Measurements from ENCODE around the gene JAGN1. TPM values are rescaled to one million over a fixed set of nuclear protein-coding genes. Genes with fewer than 3 reads are reported as not detected.
"Not testable (repeated sequence)": the region's sequence is repeated elsewhere in the genome, so short reads cannot be mapped to it uniquely, and the experiment has no call there.

The JAGN1 gene
- total and polyA plus RNA-seq, 7 experiments from 2014 or later = 16.0 to 54.5 (median 29.1) TPM

DNA sequence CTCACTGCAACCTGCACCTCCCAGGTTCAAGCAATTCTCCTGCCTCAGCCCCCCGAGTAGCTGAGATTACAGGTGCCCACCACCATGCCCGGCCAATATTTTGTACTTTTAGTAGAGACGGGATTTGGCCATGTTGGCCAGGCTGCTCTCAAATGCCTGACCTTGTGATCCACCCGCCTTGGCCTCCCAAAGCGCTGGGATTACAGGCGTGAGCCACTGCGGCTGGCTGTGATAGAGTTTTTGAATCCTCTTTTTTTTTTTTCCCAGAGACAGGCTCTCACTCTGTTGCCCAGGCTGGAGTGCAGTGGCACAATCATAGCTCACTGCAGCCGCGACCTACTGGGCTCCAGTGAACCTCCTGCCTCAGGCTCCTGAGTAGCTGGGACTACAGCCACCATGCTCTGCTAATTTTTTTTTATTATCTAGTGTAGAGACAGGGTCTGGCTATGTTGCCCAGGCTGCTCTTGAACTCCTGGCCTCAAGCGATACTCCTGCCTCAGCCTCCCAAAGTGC is 25.2 kb upstream of the JAGN1 start:
- H3K27ac ChIP-seq (ENCODE audit: low read depth, low read length); H3K9me3 Mint-ChIP-seq; DNase-seq; H3K4me3 ChIP-seq (ENCODE audit: low read length); H3K27ac Mint-ChIP-seq; CTCF ChIA-PET; H3K9me3 ChIP-seq (ENCODE audit: control insufficient read depth in 2 of 3, low read length in 3 of 3); ATAC-seq; H3K36me3 ChIP-seq (ENCODE audit: control insufficient read depth in 2 of 3, insufficient read depth in 3 of 3, low read length in 3 of 3); H3K4me1 ChIP-seq (ENCODE audit: control insufficient read depth in 2 of 2, insufficient read depth in 2 of 2, low read length in 2 of 2); H3K4me3 Mint-ChIP-seq; H3K27me3 ChIP-seq (ENCODE audit: control insufficient read depth in 2 of 2, insufficient read depth in 2 of 2, low read length in 2 of 2); intact Hi-C loops (cut with micrococcal nuclease); POLR2A ChIA-PET; H3K36me3 Mint-ChIP-seq: not testable (repeated sequence)
- Mint-ChIP-seq H3K27me3 (peaks cover 4 to 16% (median 7%) of the 10 kb centered on the region in 5 donors), H3K4me1 (peaks cover 0 to 11% (median 0%) of the 10 kb centered on the region in 7 donors)

DNA sequence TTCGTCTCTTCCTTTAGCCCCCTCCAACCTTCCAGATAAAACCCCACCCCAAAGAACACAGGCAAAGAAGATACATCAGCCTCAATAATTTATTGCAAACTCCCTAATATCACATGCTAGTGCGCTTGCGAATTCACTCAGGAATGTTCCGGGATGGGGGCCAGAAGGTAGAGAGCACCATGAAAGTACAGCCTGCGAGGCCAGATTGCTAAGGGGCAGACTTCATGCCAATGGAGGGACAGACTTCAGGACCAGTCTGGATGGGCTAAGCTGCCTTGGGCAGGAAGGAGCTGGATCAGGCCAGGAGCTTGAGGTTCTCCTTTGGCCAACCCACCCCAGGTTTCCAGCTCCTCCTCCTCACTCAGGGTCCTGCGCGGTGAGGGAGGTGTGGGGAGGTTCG is 23.8 kb upstream of the JAGN1 start:
- H3K36me3 Mint-ChIP-seq = no peaks in the 10 kb centered on the region
- ATAC-seq = no peak
- H3K27me3 ChIP-seq (ENCODE audit: control insufficient read depth in 2 of 2, insufficient read depth in 2 of 2, low read length in 2 of 2) = no peaks in the 10 kb centered on the region
- peaks cover 0 to 3% of the 10 kb centered on the region in 2 donors for H3K4me1 ChIP-seq (ENCODE audit: control insufficient read depth in 2 of 2, insufficient read depth in 2 of 2, low read length in 2 of 2)
- ChIA-PET POLR2A (no interaction called here), CTCF (interaction anchor here (0.6 kb wide), 1 partner anchor 33 kb away, joined by 4 read pairs; no protein-coding TSS in a partner anchor)
- H3K36me3 ChIP-seq (ENCODE audit: control insufficient read depth in 2 of 3, insufficient read depth in 3 of 3, low read length in 3 of 3) = no peaks in the 10 kb centered on the region
- no peaks in the 10 kb centered on the region for H3K9me3 Mint-ChIP-seq
- no peak for DNase-seq
- H3K4me1 Mint-ChIP-seq = peaks cover 0 to 11% (median 0%) of the 10 kb centered on the region in 7 donors
- H3K4me3 Mint-ChIP-seq = no peak overlapping the region
- H3K4me3 ChIP-seq (ENCODE audit: low read length) = no peak overlapping the region
- H3K27ac Mint-ChIP-seq = no peak overlapping the region
- no peak overlapping the region for H3K27ac ChIP-seq (ENCODE audit: low read depth, low read length)
- H3K9me3 ChIP-seq (ENCODE audit: control insufficient read depth in 2 of 3, low read length in 3 of 3) = no peaks in the 10 kb centered on the region
- H3K27me3 Mint-ChIP-seq = peaks cover 4 to 12% (median 7%) of the 10 kb centered on the region in 5 donors
- intact Hi-C loops (cut with micrococcal nuclease) = no loop called here

- H3K4me3 ChIP-seq (ENCODE audit: low read length) = no peak overlapping the region
- intact Hi-C loops (cut with micrococcal nuclease) = no loop called here
- H3K9me3 ChIP-seq (ENCODE audit: control insufficient read depth in 2 of 3, low read length in 3 of 3) = no peaks in the 10 kb centered on the region
- no peaks in the 10 kb centered on the region for H3K9me3 Mint-ChIP-seq
- DNase-seq = no peak
- peaks cover 0 to 3% of the 10 kb centered on the region in 2 donors for H3K4me1 ChIP-seq (ENCODE audit: control insufficient read depth in 2 of 2, insufficient read depth in 2 of 2, low read length in 2 of 2)
- no peak overlapping the region for H3K27ac Mint-ChIP-seq
- H3K4me3 Mint-ChIP-seq = no peak overlapping the region
- no peaks in the 10 kb centered on the region for H3K36me3 ChIP-seq (ENCODE audit: control insufficient read depth in 2 of 3, insufficient read depth in 3 of 3, low read length in 3 of 3)
- H3K27ac ChIP-seq (ENCODE audit: low read depth, low read length) = no peak overlapping the region
- peaks cover 0 to 7% (median 0%) of the 10 kb centered on the region in 7 donors for H3K4me1 Mint-ChIP-seq
- CTCF ChIA-PET = no interaction called here
- POLR2A ChIA-PET = no interaction called here
- no peaks in the 10 kb centered on the region for H3K27me3 ChIP-seq (ENCODE audit: control insufficient read depth in 2 of 2, insufficient read depth in 2 of 2, low read length in 2 of 2)
- H3K27me3 Mint-ChIP-seq = peaks cover 1 to 7% (median 3%) of the 10 kb centered on the region in 5 donors
- ATAC-seq = no peak
- H3K36me3 Mint-ChIP-seq = no peaks in the 10 kb centered on the region
Observed at GRCh38 chr3:9867106-9867505, 23.3 kb upstream of the JAGN1 start.

DNA sequence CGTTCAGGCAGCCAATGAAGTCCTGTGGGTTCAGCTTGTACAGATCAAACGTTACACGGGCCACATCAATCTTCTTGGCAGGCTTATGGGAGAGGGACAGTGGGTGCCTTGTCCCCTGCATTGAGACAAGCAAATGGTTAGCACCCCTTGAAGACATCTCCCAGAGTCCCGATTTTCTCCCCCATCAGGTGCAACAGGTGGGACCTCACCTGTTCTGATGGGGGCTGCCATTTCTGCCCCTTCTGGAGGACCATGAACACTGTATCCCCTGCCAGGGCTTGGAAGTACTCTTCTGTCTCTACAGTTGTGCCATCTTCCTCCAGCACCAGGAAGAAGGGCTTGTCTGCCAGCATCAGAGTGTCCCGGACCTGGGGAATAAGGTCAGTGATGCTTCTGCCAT is 20.5 kb upstream of the JAGN1 start:
- Histone ChIP-seq H3K27ac (ENCODE audit: low read depth, low read length) (no peak overlapping the region), H3K36me3 (ENCODE audit: control insufficient read depth in 2 of 3, insufficient read depth in 3 of 3, low read length in 3 of 3) (no peaks in the 10 kb centered on the region), H3K4me1 (ENCODE audit: control insufficient read depth in 2 of 2, insufficient read depth in 2 of 2, low read length in 2 of 2) (no peaks in the 10 kb centered on the region), H3K27me3 (ENCODE audit: control insufficient read depth in 2 of 2, insufficient read depth in 2 of 2, low read length in 2 of 2) (no peaks in the 10 kb centered on the region), H3K9me3 (ENCODE audit: control insufficient read depth in 2 of 3, low read length in 3 of 3) (no peaks in the 10 kb centered on the region), H3K4me3 (ENCODE audit: low read length) (no peak overlapping the region)
- Mint-ChIP-seq H3K4me1 (peaks cover 0 to 2% (median 0%) of the 10 kb centered on the region in 7 donors), H3K9me3 (no peaks in the 10 kb centered on the region), H3K4me3 (no peak overlapping the region), H3K27me3 (no peaks in the 10 kb centered on the region), H3K36me3 (no peaks in the 10 kb centered on the region), H3K27ac (no peak overlapping the region)
- ATAC-seq (no peak), DNase-seq (no peak)
- CTCF ChIA-PET = no interaction called here
- POLR2A ChIA-PET = no interaction called here
- intact Hi-C loops (cut with micrococcal nuclease) = no loop called here

DNA sequence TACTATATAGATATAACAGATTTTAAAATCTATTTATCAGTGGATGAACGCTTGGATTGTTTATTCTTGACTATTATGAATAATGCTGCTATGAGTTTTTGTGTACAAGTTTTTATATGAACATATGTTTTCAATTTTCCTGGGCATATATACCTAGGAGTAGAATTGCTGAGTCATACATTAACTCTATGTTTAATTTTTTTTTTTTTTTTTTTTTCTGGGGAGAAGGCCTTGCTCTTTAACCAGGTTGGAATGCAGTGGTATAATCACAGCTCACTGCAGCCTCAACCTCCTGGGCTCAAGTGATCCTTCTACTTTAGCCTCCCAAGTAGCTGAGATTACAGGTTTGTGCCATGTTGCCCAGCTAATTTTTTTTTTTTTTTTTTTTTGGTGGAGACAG is 19.4 kb upstream of the JAGN1 start:
- Histone ChIP-seq H3K27me3 (ENCODE audit: control insufficient read depth in 2 of 2, insufficient read depth in 2 of 2, low read length in 2 of 2) (no peaks in the 10 kb centered on the region), H3K27ac (ENCODE audit: low read depth, low read length) (no peak overlapping the region), H3K4me3 (ENCODE audit: low read length) (no peak overlapping the region), H3K4me1 (ENCODE audit: control insufficient read depth in 2 of 2, insufficient read depth in 2 of 2, low read length in 2 of 2) (no peaks in the 10 kb centered on the region), H3K36me3 (ENCODE audit: control insufficient read depth in 2 of 3, insufficient read depth in 3 of 3, low read length in 3 of 3) (no peaks in the 10 kb centered on the region), H3K9me3 (ENCODE audit: control insufficient read depth in 2 of 3, low read length in 3 of 3) (no peaks in the 10 kb centered on the region)
- Mint-ChIP-seq H3K36me3 (no peaks in the 10 kb centered on the region), H3K27me3 (no peaks in the 10 kb centered on the region), H3K4me3 (no peak overlapping the region), H3K9me3 (no peaks in the 10 kb centered on the region), H3K27ac (no peak overlapping the region), H3K4me1 (peaks cover 0 to 2% (median 0%) of the 10 kb centered on the region in 7 donors)
- CTCF ChIA-PET = no interaction called here
- DNase-seq (no peak), ATAC-seq (no peak)
- POLR2A ChIA-PET = interaction anchor here (0.6 kb wide), 2 partner anchors 27 to 28 kb away, joined by 3 to 4 read pairs; no protein-coding TSS in a partner anchor
- intact Hi-C loops (cut with micrococcal nuclease) = no loop called here

GRCh38 chr3:9872067-9872466 is 18.3 kb upstream of the JAGN1 start:
- H3K27me3 Mint-ChIP-seq; H3K27ac Mint-ChIP-seq; H3K4me1 Mint-ChIP-seq; H3K9me3 ChIP-seq (ENCODE audit: control insufficient read depth in 2 of 3, low read length in 3 of 3); H3K4me3 Mint-ChIP-seq; H3K27me3 ChIP-seq (ENCODE audit: control insufficient read depth in 2 of 2, insufficient read depth in 2 of 2, low read length in 2 of 2); intact Hi-C loops (cut with micrococcal nuclease); H3K36me3 Mint-ChIP-seq; H3K36me3 ChIP-seq (ENCODE audit: control insufficient read depth in 2 of 3, insufficient read depth in 3 of 3, low read length in 3 of 3); ATAC-seq; H3K4me1 ChIP-seq (ENCODE audit: control insufficient read depth in 2 of 2, insufficient read depth in 2 of 2, low read length in 2 of 2); H3K4me3 ChIP-seq (ENCODE audit: low read length); CTCF ChIA-PET; H3K27ac ChIP-seq (ENCODE audit: low read depth, low read length); DNase-seq; H3K9me3 Mint-ChIP-seq: not testable (repeated sequence)
- POLR2A ChIA-PET = interaction anchor here (0.6 kb wide), 1 partner anchor 61 kb away, joined by 3 read pairs; no protein-coding TSS in a partner anchor

- no peak for DNase-seq
- no peak overlapping the region for H3K27ac ChIP-seq (ENCODE audit: low read depth, low read length)
- H3K36me3 Mint-ChIP-seq = no peaks in the 10 kb centered on the region
- H3K27me3 ChIP-seq (ENCODE audit: control insufficient read depth in 2 of 2, insufficient read depth in 2 of 2, low read length in 2 of 2) = no peaks in the 10 kb centered on the region
- intact Hi-C loops (cut with micrococcal nuclease) = no loop called here
- ATAC-seq = no peak
- peak overlapping the region in 1 of 9 donors; percentile 16 for H3K27ac Mint-ChIP-seq
- peaks cover 0 to 4% (median 0%) of the 10 kb centered on the region in 5 donors for H3K27me3 Mint-ChIP-seq
- ChIA-PET CTCF (no interaction called here), POLR2A (no interaction called here)
- peaks cover 0 to 2% (median 0%) of the 10 kb centered on the region in 7 donors for H3K4me1 Mint-ChIP-seq
- no peaks in the 10 kb centered on the region for H3K9me3 ChIP-seq (ENCODE audit: control insufficient read depth in 2 of 3, low read length in 3 of 3)
- no peaks in the 10 kb centered on the region for H3K4me1 ChIP-seq (ENCODE audit: control insufficient read depth in 2 of 2, insufficient read depth in 2 of 2, low read length in 2 of 2)
- no peak overlapping the region for H3K4me3 ChIP-seq (ENCODE audit: low read length)
- H3K4me3 Mint-ChIP-seq = no peak overlapping the region
- no peaks in the 10 kb centered on the region for H3K36me3 ChIP-seq (ENCODE audit: control insufficient read depth in 2 of 3, insufficient read depth in 3 of 3, low read length in 3 of 3)
- H3K9me3 Mint-ChIP-seq = no peaks in the 10 kb centered on the region
Observed at GRCh38 chr3:9875448-9875847, 15.0 kb upstream of the JAGN1 start.
